ENCODE data around the gene CHMP4B.
A peak's percentile ranks its signal among the peaks of the same experiment; 100 is the strongest.

Gene CHMP4B

DNA sequence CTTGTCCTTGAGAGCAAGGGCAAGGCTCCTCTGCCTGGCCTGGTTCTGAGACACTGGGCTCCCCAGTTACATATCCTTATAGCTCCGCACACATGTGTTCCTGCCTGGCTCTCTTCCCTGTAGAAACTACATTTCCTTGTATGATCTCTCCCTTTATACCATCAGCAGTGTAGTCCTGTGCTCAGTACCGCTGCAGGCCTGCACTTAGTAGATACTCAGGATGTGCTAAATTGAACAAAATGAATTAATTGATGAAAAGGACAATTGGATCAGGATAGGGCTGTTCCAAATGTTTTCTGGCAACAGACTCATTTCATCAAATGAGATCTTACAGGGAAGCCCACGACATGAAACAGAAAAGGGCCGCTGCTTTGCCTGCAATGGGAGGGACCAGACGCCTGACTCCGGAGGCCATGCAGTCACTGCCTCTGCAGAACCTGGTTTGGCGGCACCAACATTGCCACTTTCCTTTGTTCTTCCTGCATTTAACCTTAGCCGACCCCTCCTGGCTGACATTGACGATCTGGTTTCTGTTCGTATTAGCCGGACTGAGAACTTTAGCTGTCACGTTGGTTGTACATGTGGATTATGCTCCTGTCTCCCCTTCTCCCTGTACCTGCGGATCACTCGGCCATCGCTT lies 53.3 kb downstream of the CHMP4B start:
- DNase-seq (ENCODE audit: low read depth), result no peak

DNA sequence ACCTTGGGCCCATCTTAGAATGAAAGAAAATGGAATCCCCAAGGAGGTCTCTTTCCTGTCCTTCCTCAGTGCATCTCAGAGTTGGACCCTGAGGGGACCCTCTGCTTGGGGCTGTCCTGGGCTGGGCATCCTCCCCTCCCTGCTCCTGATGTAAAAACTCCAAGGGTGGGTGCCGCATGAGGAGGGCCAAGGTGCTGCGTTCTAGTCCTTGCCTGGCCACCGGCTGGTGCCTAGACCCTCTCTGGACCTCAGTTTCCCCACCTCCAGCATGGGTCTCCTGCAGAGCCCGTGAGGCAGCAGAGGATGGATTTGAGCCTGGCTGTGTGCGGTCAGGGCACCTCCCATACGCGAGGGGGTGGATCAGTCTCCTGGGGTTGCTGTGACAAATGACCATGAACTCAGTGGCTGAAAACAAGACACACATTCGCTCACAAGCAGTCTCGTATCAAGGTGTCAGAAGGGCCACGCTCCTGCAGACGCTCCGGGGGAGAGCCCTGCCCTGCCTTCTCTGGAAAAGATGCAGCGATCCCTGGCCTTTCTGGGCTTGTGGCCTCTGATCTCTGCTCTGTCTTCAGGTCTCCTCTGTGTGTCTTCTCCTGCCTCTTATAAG lies 54.7 kb downstream of the CHMP4B start:
- DNase-seq (ENCODE audit: low read depth), result no peak

DNA sequence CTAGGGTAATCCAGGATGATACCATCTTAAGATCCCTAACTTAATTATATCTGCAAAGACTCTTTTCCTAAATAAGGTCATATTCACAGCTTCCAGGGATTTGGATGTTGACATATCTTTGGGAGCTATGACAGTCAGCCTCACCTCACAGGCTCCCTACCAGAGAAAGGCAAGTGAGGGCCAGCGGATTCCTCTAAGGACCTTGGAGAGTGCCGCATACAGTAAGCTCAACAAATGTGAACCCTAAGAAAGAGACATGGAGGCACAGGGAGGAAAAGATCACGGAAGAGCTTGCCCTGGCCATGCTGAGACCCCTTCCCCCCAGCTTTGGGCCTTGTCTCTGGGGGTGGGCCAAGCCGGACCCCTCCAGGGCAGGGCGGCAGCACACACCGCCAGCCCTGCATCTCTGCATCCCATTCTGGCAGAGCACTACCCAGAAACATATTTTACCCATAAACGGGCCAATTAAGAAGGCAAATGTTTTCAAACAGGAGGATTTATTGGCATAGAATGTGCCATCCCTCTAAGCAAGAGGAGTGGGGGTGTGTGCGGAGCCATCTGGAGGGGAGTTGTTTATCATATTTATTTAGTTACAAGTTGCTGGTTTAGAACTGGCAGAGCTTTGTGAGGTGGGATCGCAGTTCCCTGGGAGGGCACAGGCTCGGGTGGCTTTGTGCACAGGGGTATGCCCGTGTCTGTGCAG lies 55.4 kb downstream of the CHMP4B start:
- DNase-seq (ENCODE audit: low read depth), result no peak

DNA sequence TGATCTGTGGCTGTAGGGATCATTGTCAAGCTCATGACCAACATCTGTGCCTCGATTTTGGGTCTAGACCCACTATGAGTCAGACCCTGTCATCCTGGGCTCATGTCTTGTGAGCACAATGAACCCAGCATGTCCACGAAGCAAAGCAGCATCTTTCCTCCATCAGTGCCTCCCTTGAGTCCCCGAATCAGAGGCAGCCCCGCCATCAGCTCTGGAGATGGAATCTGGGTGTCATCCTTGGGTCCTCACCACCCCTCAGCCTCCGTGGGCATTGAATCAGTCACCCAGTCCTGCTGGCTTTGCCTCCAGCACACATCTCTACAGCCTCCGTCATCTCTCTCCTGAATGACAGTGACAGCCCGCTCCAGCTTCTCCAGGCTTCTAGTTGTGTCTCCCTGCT lies 56.9 kb downstream of the CHMP4B start:
- DNase-seq (ENCODE audit: low read depth), result no peak

DNA sequence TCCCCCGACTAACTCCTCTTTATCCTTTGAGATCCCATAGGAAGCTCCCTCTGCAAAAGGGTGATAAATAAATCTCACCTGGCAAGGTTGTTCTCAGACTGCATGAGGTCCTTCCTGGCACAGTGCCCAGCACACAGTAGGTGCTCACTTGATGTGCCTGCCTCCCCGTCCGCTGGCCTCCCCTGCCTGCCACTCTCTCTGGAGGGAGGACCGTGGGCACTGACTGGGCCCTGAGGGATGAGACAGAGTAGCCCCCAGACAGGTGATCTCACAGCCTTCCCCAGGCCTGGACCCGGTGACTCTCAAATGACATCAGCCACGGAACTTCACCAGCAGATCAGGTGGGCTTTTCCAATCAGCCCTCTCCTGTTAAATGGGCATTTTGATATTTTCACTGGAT lies 57.4 kb downstream of the CHMP4B start:
- no peak for DNase-seq (ENCODE audit: low read depth)

DNA sequence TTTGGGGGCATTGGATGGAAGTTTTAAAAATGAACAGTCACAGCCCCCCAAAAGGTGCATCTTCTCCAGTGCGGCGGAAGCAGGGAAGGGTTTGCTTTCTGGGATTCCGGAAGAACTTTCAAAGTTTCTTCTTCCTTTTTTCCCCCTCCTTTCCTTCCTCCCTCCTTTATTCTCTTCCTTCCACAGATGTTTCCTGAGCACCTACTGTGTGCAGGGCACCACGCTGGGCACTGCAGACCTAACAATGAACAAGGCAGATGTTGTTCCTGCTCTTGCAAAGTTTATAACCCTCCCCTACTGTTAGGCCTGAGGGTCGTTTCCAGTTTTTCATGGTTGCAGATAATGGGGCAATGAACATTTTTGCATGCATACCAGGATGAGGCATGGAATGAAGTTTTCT lies 58.1 kb downstream of the CHMP4B start:
- DNase-seq (ENCODE audit: low read depth), result no peak

DNA sequence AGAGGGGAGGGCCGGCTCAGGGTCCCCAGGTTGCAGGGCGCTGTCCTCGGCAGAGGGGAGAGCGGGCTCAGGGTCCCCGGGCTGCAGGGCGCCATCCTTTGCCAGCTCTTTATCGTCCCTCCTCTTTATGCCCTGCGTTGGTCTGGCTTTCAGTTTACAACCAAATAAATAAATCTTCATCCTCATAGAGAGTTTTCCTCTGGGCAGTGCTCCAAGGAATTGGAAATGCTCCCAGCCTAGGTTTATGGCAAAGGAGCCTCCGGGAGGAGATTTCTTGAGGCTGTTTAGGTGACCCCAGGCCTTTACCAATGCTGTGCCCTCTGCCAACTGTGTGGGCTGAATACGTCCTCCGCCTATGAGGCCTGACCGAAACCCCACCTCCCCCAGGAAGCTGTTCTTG lies 60.2 kb downstream of the CHMP4B start:
- DNase-seq (ENCODE audit: low read depth), result peak; percentile 32

DNA sequence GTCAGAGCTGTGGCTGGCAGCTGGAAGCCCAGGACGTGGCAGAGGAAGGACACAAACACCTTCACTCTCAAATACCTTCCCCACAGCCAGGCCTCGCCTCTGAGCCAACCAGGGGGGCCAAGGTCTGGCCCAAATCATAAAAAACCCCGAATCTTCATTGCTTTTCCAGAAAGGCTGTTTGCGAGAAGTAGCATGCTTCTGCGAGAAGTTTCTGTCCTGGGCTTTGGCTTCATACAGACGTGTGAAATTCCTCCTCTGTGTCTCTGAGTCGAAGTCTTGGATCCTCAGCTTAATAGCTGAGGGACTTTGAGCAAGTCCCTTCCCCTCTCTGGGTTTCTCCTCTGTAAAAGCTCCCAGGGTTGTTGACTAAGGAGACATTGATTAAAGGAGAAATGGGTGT lies 63.0 kb downstream of the CHMP4B start:
- DNase-seq (ENCODE audit: low read depth), result no peak

DNA sequence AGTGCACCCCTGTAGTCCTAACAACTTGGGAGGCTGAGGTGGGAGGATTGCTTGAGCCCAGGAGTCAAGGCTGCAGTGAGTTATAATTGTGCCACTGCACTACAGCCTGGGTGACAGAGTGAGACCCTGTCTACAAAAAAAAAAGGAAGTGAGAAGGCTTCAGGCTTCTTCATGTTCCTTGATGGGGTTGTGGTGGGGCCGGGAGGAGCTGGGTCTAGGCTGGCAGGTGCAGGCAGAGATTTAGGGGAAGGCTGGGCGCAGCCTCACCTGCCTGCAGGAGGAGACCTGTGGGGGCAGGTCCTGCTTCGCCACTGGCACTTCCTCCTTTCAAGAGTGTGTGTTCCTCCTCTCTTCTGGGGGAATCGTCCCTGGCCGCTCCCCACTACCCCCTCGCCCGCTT lies 63.9 kb downstream of the CHMP4B start:
- DNase-seq (ENCODE audit: low read depth), result no peak

DNA sequence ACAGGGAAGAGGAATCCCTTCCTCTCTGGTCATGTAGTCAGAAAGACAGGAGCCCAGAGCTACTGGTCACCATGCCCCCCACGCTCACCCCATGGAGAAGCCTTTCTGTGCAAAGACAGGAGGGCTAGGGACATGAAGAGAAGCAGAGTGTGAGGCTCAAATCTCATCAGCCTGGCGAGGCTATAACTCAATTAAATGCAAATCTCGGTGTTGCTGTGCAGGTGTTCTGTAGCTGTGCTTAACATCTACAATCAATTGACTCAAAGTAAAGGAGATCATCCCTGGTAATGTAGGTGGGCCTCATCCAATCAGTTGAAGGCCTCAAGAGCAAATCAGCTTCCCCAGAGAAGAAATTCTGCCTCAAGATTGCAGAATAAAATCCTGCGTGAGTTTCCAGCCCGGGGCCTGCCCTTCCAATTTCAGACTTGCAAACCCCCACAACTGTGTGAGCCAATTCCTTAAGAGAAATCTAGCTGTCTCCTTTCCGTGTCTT lies 64.4 kb downstream of the CHMP4B start:
- DNase-seq (ENCODE audit: low read depth), result no peak

DNA sequence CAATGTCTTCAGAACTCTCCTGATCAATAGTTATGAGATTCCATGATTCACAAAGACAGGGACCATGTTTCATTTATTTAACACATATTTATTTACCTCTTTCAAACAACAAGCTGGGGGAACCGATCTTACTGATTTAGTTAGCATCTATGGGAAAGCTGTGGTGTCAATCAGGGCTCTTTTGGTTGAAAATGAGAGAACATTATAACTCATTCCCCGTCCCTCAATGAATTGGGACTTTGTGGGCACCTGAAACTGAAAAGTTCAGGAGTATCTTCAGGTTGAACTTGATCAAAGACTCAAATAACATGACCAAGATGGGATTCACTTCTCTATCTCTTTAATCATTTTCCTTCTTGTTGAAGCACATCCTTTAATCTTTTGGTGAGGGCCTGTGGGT lies 67.4 kb downstream of the CHMP4B start:
- DNase-seq (ENCODE audit: low read depth), result no peak

DNA sequence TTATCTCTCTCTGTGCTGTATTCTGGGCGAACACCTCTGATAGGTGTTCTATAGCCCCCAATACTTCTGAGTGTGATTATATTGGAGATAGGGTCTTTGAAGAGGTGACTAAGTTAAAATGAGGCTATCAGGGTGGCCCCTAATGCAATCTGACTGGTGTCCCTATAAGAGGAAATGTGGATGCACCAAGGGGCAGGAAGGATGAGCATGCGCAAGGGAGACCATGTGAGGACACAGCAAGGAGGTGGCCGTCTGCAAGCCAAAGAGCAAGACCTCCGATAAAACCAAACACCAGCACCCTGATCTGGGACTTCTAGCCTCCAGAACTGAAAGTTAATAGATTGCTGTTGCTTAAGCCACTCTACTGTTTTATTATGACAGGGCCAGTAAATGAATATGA lies 69.2 kb downstream of the CHMP4B start:
- no peak for DNase-seq (ENCODE audit: low read depth)

DNA sequence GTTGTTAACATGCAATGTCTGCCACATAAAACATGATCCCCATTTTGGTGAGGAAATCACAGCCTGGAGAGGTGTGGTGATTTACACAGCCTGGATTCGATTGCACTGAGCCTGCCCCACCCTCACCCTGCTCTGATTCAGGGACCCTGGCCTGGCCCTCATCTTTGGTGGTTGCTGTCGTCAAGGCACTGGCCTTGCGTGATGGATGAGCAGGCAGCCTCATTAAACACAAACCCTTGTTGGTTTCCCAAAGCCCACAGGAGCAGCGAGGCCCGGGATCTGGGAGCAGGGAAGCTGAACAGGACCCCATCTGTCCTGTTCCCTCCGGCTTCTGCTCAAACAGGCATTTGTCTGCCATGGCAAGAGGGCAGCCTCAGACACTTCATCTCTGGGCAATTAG lies 70.8 kb downstream of the CHMP4B start:
- no peak for DNase-seq (ENCODE audit: low read depth)

DNA sequence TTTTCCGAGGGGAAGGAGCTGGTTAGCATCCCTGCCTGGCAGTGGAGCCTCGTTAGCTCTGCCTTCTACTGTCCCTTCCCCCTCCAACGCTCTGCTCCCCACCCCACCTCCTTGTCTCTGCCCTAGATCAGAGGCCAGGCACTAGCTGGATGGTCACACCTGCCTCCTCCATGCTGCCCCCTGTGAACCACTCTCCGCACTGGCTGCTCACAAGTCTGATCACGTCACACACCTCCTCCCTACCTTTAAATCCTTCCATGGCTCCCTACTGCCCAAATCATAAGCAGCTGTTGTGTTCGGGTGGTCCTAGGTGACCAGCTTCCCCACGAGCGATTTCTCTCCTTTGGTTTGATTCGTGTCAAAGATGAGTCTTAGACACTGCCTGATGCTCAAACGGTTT lies 71.3 kb downstream of the CHMP4B start:
- DNase-seq (ENCODE audit: low read depth), result no peak

DNA sequence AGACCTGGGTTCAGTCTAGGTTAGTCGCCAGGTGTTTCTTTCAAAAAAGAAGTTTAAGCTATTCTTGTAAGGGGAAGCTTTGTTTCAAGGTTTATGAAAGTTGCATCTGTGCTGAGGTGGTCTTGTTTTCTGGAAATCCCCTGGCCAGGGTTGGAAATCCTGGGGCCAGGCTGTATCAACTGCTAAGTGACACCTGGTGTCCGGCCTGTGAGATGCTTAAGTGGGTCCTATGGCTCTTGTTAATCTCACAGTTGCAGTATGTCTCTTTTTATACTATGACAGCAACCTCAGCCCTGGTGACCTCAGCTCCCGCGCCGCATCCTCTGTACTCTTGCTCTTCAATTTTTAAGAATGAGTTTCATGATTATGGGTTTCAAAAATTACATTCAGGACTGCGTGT lies 72.0 kb downstream of the CHMP4B start:
- DNase-seq (ENCODE audit: low read depth), result no peak

DNA sequence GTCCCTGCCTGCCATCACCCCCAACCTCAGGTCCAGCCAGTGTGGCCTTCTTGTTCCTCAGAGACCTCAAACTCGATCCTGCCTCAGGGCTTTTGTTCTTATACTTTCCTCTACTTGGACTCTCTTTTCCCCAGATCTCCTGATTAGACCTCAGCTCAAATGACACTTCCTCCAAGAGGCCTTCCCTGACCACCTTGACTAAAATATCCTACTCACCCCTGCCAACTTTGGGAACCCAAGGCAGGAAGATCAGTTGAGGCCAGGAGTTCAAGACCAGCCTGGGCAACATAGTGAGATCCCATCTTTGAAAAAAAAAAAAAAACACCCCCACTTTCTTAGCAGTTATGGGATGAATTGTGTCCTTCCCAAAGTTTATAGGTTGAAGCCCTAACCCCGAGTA lies 73.5 kb downstream of the CHMP4B start:
- DNase-seq (ENCODE audit: low read depth), result no peak

DNA sequence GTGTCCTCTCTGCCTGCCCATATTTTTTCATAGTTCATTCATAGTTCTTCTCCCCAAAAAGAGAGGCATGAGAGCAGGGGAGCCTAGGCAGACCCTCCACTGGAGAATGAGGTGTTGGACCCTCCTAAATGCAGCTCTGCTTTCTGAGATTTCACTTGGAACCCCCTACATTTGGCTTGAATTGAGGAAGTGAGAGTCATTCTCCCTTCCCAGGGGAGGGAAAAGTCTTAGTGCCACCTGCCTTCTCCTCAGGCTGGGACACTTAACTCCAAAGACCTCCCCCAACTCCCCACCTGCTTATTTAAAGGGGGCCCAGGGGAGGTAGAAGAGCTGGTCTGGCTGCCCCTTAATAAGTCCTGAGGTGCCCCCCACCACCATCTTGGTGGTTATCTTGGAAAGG lies 78.2 kb downstream of the CHMP4B start:
- no peak for DNase-seq (ENCODE audit: low read depth)

DNA sequence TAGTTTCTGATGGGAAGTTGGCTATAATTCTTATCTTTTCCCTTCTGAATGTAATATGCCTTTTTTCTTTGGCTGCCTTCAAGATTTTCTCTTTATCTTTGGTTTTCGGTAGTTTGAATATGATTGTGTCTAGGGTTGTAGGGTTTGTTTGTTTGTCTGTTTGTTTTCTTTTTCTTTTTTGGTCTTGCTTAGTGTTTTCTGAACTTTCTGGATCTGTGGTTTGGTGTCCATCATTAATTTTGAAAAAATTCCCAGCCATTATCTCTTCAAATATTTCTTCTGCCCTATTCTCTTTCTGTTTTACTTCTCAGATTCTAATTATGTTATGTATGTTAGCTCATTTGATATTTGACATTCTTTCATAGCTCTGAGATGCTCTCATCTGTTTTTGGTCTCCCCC lies 79.4 kb downstream of the CHMP4B start:
- no peak for DNase-seq (ENCODE audit: low read depth)

DNA sequence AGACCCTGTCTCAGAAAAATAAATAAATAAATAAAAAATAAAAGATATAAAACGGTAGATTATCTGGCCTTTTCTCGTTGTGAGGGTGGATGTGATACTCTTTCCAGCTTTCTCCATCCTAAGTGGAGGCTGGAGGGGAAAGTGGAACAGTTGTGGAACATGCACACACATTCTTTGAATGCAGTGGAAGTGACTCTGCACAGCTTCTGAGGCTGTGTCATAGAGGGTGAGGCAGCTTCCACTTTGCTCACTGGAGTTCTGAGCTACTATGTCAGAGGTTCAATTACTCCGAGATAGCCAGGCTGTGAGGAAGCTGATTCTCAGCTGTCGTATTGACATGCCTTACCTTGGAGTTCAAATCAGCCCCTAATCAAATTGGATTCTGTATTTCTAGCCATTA lies 82.2 kb downstream of the CHMP4B start:
- DNase-seq (ENCODE audit: low read depth), result peak; percentile 56

DNA sequence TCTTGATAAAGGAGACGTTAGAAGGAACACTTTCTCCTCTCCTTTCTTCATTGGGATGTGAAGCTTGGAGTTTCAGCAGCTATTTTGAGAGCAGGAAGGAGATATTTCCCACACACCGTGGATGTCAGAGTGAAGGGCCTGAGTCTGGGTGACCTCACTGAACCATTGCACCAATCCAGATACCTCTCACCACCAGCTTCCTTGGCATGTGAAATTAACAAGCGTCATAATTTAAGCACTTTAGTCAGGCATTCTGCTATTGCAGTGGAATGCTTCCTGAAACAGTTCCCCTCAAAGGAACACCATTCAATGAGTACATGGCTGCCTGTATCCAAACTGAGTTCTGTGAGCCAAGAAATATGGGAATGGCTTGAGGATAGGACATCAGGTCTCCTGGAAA lies 83.7 kb downstream of the CHMP4B start:
- DNase-seq (ENCODE audit: low read depth), result no peak

DNA sequence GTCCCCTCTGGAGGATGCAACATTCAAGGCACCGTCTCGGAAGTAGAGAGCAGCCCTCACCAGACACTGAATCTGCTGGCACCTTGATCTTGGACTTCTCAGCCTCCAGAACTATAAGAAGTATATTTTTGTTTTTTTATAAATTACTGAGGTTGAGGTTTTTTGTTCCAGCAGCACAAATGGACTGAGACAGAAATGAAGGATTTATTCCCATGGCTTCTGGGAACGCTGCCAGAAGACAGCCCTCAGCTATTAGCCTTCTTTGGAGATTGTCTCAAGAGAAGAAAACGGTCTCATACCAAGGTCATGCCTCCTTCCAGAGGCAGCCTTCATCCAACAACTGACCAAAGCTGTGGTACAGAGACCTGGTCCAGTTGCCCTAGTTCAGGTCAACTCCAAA lies 85.4 kb downstream of the CHMP4B start:
- peak; percentile 67 for DNase-seq (ENCODE audit: low read depth)

DNA sequence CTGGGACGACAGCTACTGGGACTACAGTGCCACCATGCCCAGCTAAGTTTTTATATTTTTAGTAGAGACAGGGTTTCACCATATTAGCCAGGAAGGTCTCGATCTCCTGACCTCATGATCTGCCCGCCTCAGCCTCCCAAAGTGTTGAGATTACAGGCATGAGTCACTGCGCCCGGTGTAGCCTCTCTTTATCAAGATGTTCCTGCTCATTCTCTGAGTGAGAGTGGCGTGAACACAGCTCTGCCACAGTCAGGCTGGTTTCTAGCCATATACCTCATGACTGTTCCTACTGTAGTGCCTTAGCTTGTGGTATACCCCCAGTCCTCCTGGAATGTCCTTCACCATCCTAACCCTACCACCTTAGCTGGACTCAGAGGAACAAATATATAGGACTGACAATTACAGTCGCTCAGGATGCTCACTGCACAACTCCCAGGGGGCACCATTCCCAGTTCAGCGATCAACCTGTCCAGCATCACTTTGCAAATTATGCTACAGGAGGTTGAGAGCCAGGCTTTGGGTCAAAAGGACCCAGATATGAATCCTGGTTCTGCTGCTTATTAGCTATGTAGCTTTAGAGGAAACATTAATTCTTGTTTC lies 86.3 kb downstream of the CHMP4B start:
- no peak for DNase-seq (ENCODE audit: low read depth)

DNA sequence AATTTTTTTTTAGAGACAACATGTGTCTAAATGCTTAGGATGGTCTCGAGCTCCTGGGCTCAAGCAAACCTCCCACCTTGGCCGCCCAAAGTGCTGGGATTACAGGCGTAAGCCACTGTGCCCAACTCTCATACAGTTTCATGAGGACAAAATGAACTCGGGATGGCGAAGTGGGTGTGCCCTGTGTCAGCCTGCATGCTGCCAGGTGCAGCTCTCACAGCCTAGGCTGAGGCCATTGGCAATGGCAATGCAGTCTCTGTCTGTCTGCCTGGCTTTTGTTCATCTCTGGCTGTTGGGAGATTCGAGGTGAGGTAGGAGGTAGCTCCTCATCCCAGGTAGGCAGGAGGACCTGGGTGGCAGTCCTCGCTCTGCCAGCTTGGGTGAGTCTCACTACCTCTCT lies 88.0 kb downstream of the CHMP4B start:
- no peak for DNase-seq (ENCODE audit: low read depth)

All from stromal cell of bone marrow (primary cell).